Natural killer cell (primary cell): ENCODE data around the gene SERPINI1. TPM values are rescaled to one million over a fixed set of nuclear protein-coding genes. Genes with fewer than 3 reads are reported as not detected.

Source experiments
- ATAC-seq, 3 donors: fragments of 150-1000 bp in 2 of 3; fragments of 200-7000 bp in 1 of 3; cut with Tn5 transposase; 1 replicate in 1 of 3; 2 replicates in 2 of 3; pipeline ENCODE4 v1.10.0; 2021; ENCODE audit warnings: mild to moderate bottlenecking in 2 of 3, moderate library complexity in 2 of 3
- DNase-seq, 2 donors: peaks; one replicate each; pipeline versions ENCODE4 v3.0.0 to v3.0.0-alpha.2; 2013 to 2021; ENCODE audit warnings: mixed read lengths in 1 of 2
- H3K27ac ChIP-seq: one replicate; pipeline ENCODE4 v1.5.1; 2013; ENCODE audit warnings: mild to moderate bottlenecking, low read length
- H3K27me3 ChIP-seq: one replicate; pipeline ENCODE4 v1.6.1; 2013; ENCODE audit warnings: low read length; ENCODE audit not compliant: control insufficient read depth, insufficient read depth
- H3K36me3 ChIP-seq: one replicate; pipeline ENCODE4 v1.6.1; 2013; ENCODE audit warnings: low read length; ENCODE audit not compliant: control insufficient read depth, insufficient read depth
- H3K4me1 ChIP-seq: one replicate; pipeline ENCODE4 v1.6.1; 2013; ENCODE audit warnings: low read length; ENCODE audit not compliant: control insufficient read depth, insufficient read depth
- H3K4me3 ChIP-seq: one replicate; pipeline ENCODE4 v1.5.1; 2013; ENCODE audit warnings: low read length
- H3K9me3 ChIP-seq: one replicate; pipeline ENCODE4 v1.6.1; 2013; ENCODE audit warnings: low read length; ENCODE audit not compliant: control insufficient read depth, insufficient read depth
- H3K27ac Mint-ChIP-seq, 2 donors: one replicate each; pipeline ENCODE4 v1.8.0; 2022; ENCODE audit warnings: mild to moderate bottlenecking in 2 of 2, mixed read lengths in 2 of 2, moderate library complexity in 1 of 2
- H3K27me3 Mint-ChIP-seq, 2 donors: one replicate each; pipeline ENCODE4 v1.8.0; 2022; ENCODE audit warnings: low read depth in 2 of 2, mixed read lengths in 2 of 2
- H3K36me3 Mint-ChIP-seq: one replicate; pipeline ENCODE4 v1.8.0; 2022; ENCODE audit warnings: mixed read lengths
- H3K4me1 Mint-ChIP-seq, 2 donors: one replicate each; pipeline ENCODE4 v1.8.0; 2022; ENCODE audit warnings: mixed read lengths in 2 of 2
- H3K4me3 Mint-ChIP-seq: one replicate; pipeline ENCODE4 v1.8.0; 2022; ENCODE audit warnings: mild to moderate bottlenecking, moderate library complexity, mixed read lengths
- H3K9me3 Mint-ChIP-seq, 2 donors: one replicate each; pipeline ENCODE4 v1.8.0; 2022; ENCODE audit warnings: mixed read lengths in 2 of 2
- WGBS: methylation state at CpG from one replicate; pipeline ENCODE4 v1.1.7; 2013; ENCODE audit warnings: missing lambda C conversion rate; ENCODE audit not compliant: insufficient coverage; 5-methylcytosine and 5-hydroxymethylcytosine counted together
- intact Hi-C: fragments of 100-400 bp; cut with micrococcal nuclease; formaldehyde crosslinking; loops from one replicate; pipeline ENCODE4 v1.14.2; 2022
- total RNA-seq, 4 donors: library from RNA; stranded (reverse); fragments of 120-200 nt in 1 of 4; gene quantifications; one replicate each; pipeline versions ENCODE4 v1.2.3 to v1.2.4, GENCODE V29; 2013 to 2022
- TF ChIP-seq, protein P1 (sequence below): fragments of 200-600 bp; IDR thresholded peaks from one replicate; pipeline ENCODE4 v1.8.0; 2022; ENCODE audit warnings: antibody characterized with exemption

Gene SERPINI1
- total RNA-seq, 3 donors from 2014 or later (not counting 1 experiment from before 2014, with no cell fraction given) = 5.6 to 9.3 (median 8.5) TPM

DNA sequence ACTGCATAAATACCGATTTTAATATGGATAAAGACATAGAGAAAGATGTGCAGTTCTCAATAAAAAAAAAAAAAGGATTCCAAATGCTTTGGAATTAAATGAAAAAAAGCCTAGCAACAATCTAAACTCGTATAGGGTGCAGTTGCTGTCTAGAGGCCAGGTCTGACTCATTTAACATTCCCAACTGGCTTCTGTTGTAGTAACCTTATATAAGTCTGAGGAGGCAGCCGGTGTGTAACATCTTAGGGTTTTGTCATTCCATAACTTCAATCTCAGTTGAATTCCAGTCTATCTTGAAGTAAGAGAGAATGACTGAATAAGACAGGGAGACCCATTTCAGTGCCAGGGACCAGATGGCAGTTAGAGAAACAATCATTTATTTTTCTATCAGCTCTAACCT is 7.3 kb upstream of the SERPINI1 start:
- H3K4me3 ChIP-seq = no peak overlapping the region
- peaks cover 59 to 64% of the 10 kb centered on the region in 2 donors for H3K4me1 Mint-ChIP-seq
- intact Hi-C loops = no loop called here
- no peaks in the 10 kb centered on the region for H3K36me3 Mint-ChIP-seq
- no peak overlapping the region for H3K27ac ChIP-seq
- no peaks in the 10 kb centered on the region for H3K9me3 ChIP-seq
- H3K27me3 Mint-ChIP-seq = no peaks in the 10 kb centered on the region
- ATAC-seq = no peak
- DNase-seq = no peak
- 94% methylated on average over 3 of the region's 3 CpGs for WGBS
- no peak overlapping the region for H3K4me3 Mint-ChIP-seq
- no peaks in the 10 kb centered on the region for H3K9me3 Mint-ChIP-seq
- H3K36me3 ChIP-seq = no peaks in the 10 kb centered on the region
- no peaks in the 10 kb centered on the region for H3K27me3 ChIP-seq
- peak overlapping the region in 1 of 2 donors; percentile 37 for H3K27ac Mint-ChIP-seq
- TF ChIP-seq, protein P1, sequence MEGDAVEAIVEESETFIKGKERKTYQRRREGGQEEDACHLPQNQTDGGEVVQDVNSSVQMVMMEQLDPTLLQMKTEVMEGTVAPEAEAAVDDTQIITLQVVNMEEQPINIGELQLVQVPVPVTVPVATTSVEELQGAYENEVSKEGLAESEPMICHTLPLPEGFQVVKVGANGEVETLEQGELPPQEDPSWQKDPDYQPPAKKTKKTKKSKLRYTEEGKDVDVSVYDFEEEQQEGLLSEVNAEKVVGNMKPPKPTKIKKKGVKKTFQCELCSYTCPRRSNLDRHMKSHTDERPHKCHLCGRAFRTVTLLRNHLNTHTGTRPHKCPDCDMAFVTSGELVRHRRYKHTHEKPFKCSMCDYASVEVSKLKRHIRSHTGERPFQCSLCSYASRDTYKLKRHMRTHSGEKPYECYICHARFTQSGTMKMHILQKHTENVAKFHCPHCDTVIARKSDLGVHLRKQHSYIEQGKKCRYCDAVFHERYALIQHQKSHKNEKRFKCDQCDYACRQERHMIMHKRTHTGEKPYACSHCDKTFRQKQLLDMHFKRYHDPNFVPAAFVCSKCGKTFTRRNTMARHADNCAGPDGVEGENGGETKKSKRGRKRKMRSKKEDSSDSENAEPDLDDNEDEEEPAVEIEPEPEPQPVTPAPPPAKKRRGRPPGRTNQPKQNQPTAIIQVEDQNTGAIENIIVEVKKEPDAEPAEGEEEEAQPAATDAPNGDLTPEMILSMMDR = no peak
- no peaks in the 10 kb centered on the region for H3K4me1 ChIP-seq

DNA sequence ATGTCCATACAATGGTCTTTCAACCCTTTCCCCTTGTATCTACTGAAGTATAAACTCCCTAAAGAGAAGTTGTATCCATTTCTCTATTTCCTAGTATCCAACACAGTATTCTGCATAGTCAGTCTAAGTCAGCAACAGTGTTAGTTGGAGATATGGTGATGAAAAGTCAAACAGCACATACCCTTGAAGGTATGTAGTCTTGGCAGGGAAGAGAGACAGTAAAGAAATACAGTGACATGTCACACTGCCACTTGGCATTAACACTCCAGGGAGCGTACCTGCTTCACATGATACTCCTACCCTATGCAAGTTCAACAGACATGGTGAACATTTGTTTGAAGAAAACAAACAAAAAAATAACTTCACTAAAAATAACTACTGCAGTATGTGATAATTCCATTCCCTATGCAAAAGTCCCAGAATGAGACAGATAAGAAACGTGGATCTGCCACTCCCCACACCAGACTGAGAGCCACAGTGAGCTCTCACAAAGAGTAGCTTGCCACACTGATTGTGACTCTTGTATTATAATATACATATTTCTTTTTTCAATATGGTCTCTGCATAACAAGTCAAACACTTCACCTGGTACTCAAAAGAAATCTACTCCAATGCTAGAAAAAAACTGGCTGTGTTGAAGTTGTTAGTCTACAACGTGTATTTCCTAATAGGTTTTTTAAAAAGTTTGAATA is 6.7 kb upstream of the SERPINI1 start:
- Mint-ChIP-seq H3K27ac (peak overlapping the region; percentile 10 to 37), H3K36me3 (no peaks in the 10 kb centered on the region), H3K27me3 (no peaks in the 10 kb centered on the region), H3K4me1 (peaks cover 55 to 58% of the 10 kb centered on the region in 2 donors), H3K4me3 (no peak overlapping the region), H3K9me3 (no peaks in the 10 kb centered on the region)
- 88% methylated on average over 2 of the region's 3 CpGs for WGBS
- Histone ChIP-seq H3K27me3 (no peaks in the 10 kb centered on the region), H3K9me3 (no peaks in the 10 kb centered on the region), H3K4me1 (peaks cover under 1% of the 10 kb centered on the region), H3K4me3 (no peak overlapping the region), H3K36me3 (no peaks in the 10 kb centered on the region), H3K27ac (no peak overlapping the region)
- no peak for ATAC-seq
- DNase-seq = no peak
- intact Hi-C loops = no loop called here
- TF ChIP-seq, protein P1 = no peak

DNA sequence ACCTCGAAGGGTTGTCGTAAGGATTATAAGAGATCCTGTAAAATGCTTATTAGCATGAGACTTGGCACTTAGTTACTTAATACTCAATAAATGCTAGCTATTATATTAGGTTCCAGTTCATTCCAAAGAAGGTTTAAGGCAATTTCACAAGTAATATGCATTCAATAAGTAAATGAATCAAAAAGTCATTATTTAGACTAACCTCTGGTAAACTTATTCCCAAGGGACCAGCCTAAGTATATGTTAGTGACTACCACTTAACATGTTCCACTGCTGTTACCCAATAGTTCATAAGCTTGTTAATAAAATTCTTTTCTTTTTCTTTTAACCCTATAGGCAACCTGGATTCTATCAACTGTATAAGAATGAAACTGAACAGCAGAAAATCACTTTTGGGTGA is 5.9 kb upstream of the SERPINI1 start:
- Mint-ChIP-seq H3K27ac (peak overlapping the region in 1 of 2 donors; percentile 10), H3K9me3 (no peaks in the 10 kb centered on the region), H3K4me3 (no peak overlapping the region), H3K27me3 (no peaks in the 10 kb centered on the region), H3K36me3 (no peaks in the 10 kb centered on the region), H3K4me1 (peaks cover 47 to 50% of the 10 kb centered on the region in 2 donors)
- Histone ChIP-seq H3K4me1 (peaks cover 6% of the 10 kb centered on the region), H3K27me3 (no peaks in the 10 kb centered on the region), H3K4me3 (no peak overlapping the region), H3K36me3 (no peaks in the 10 kb centered on the region), H3K27ac (no peak overlapping the region), H3K9me3 (no peaks in the 10 kb centered on the region)
- whole genome bisulfite sequencing = no CpG with 5 or more reads among the region's 2 CpGs
- intact Hi-C loops = no loop called here
- TF ChIP-seq, protein P1 = no peak
- no peak for ATAC-seq
- no peak for DNase-seq

DNA sequence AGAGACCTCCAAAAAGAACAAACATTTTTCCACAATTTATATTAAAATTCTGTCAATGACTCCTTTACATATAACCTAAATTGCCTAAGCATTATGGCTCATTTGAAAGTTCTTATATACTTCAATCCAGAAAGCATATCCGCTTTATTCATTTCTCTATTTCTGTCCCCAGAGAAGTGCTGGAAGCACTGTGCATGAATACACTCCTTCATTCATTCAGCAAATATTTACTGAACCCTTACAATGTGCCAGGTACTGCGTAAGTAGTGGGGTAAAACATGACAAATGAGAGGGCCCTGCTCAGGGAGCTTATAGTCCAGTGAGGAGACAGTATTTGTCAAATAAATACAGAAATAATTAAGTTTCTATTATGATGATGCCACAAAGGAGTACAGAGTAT is 4.1 kb upstream of the SERPINI1 start:
- 94% methylated on average over 2 of the region's 2 CpGs for WGBS
- H3K4me1 ChIP-seq = peaks cover 6% of the 10 kb centered on the region
- H3K27ac ChIP-seq = no peak overlapping the region
- Mint-ChIP-seq H3K4me3 (no peak overlapping the region), H3K4me1 (peaks cover 44 to 47% of the 10 kb centered on the region in 2 donors), H3K27ac (peak overlapping the region; percentile 53 to 70), H3K36me3 (no peaks in the 10 kb centered on the region), H3K27me3 (no peaks in the 10 kb centered on the region), H3K9me3 (no peaks in the 10 kb centered on the region)
- no peaks in the 10 kb centered on the region for H3K9me3 ChIP-seq
- DNase-seq (no peak), ATAC-seq (no peak)
- H3K27me3 ChIP-seq = no peaks in the 10 kb centered on the region
- TF ChIP-seq, protein P1 = no peak
- no peaks in the 10 kb centered on the region for H3K36me3 ChIP-seq
- H3K4me3 ChIP-seq = no peak overlapping the region
- intact Hi-C loops = loop anchor here (5.0 kb wide), 1 partner anchor 349 kb away; the partner anchor contains the start of gene ZBBX
